Gastrocnemius medialis (tissue), 4 donors: ENCODE results near the gene MED13L.

Experiments used
- CTCF ChIP-seq, 5 experiments: fragments of 450-650 bp in 3 of 5; fragments of 200-600 bp in 2 of 5; sonication (generic) in 2 of 5; IDR thresholded peaks in 4 of 5; conservative IDR thresholded peaks in 1 of 5; 1 replicate in 4 of 5; 2 replicates in 1 of 5; pipeline ENCODE4 v1.5.1; 2016 to 2019; ENCODE audit warnings: antibody characterized with exemption in 5 of 5, mild to moderate bottlenecking in 3 of 5, moderate library complexity in 3 of 5
- POLR2A ChIP-seq, 2 donors: fragments of 450-650 bp; IDR thresholded peaks; one replicate each; pipeline ENCODE4 v1.6.1; 2017; ENCODE audit warnings: antibody characterized with exemption in 2 of 2, mild to moderate bottlenecking in 2 of 2, moderate library complexity in 2 of 2

- no peak for TF ChIP-seq CTCF (IDR thresholded peaks at IDR 0.05 in 4 of 5, conservative IDR thresholded peaks at IDR 0.05 in 1 of 5)
- TF ChIP-seq POLR2A (IDR thresholded peaks at IDR 0.05): no peak
These were observed 324.5 kb downstream of the MED13L start for GRCh38 chr12:115953031-115953430.
